ENCODE data around the gene MYO7A. TPM values are rescaled to one million over a fixed set of nuclear protein-coding genes. Genes with fewer than 3 reads are reported as not detected.

Gene MYO7A
- polyA plus RNA-seq, 1 experiment: not detected

DNA sequence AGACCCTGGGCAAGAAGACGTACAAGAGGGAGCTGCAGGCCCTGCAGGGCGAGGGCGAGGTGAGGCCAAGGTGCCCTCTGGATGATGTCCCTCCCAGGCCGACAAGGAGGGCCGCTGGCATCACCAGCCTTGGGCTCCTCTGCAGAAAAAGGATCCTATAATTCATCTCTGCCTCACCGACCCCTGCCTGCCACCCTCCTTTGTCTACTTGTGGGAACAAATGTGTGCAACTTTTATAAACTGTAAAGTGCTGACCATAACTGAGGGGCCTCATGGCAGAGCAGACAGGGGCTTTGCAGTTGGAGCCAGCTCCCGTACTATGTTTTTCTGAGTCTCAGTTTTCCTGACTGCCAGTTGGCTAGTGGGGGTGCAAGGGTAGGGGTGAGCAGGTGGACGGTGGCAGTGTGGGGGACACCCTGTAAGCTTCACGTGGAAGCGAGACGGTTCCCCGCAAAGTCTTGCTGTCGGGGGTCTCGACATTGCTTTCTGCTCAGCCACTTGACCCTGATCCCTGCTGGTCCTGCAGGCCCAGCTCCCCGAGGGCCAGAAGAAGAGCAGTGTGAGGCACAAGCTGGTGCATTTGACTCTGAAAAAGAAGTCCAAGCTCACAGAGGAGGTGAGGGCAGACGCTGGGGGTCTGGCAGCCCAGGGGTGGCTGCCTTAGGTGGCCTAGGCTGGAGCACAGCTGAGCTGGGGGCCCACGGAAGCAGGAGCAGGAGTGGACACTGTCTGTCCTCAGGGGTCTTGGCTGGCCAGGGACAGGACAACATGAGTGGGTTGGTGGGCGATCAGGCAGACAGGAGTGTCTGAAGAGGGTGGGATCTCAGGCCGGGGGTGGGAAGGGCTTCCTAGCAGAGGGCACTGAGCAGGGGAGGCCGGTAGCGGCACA is 54.7 kb downstream of the MYO7A start:
- Histone ChIP-seq H3K9me3 (ENCODE audit: control insufficient read depth, insufficient read depth, low read length) (no peaks in the 10 kb centered on the region; the same call in 1 of the 2 replicates), H3K27me3 (ENCODE audit: control insufficient read depth, insufficient read depth, low read length) (peaks cover 22% of the 10 kb centered on the region), H3K27ac (ENCODE audit: low read depth, low read length) (no peak overlapping the region), H3K4me3 (ENCODE audit: low read depth, low read length) (no peak overlapping the region)
- POLR2A ChIA-PET: no interaction called here
- no peak for DNase-seq (ENCODE audit: low read depth, low spot score)
- CTCF ChIA-PET: interaction anchor here (0.7 kb wide), 1 partner anchor 431 kb away, joined by 3 read pairs; no protein-coding TSS in a partner anchor
- TF ChIP-seq, protein P1, sequence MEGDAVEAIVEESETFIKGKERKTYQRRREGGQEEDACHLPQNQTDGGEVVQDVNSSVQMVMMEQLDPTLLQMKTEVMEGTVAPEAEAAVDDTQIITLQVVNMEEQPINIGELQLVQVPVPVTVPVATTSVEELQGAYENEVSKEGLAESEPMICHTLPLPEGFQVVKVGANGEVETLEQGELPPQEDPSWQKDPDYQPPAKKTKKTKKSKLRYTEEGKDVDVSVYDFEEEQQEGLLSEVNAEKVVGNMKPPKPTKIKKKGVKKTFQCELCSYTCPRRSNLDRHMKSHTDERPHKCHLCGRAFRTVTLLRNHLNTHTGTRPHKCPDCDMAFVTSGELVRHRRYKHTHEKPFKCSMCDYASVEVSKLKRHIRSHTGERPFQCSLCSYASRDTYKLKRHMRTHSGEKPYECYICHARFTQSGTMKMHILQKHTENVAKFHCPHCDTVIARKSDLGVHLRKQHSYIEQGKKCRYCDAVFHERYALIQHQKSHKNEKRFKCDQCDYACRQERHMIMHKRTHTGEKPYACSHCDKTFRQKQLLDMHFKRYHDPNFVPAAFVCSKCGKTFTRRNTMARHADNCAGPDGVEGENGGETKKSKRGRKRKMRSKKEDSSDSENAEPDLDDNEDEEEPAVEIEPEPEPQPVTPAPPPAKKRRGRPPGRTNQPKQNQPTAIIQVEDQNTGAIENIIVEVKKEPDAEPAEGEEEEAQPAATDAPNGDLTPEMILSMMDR (IDR thresholded peaks at IDR 0.05; ENCODE audit: low read depth, low read length): no peak

DNA sequence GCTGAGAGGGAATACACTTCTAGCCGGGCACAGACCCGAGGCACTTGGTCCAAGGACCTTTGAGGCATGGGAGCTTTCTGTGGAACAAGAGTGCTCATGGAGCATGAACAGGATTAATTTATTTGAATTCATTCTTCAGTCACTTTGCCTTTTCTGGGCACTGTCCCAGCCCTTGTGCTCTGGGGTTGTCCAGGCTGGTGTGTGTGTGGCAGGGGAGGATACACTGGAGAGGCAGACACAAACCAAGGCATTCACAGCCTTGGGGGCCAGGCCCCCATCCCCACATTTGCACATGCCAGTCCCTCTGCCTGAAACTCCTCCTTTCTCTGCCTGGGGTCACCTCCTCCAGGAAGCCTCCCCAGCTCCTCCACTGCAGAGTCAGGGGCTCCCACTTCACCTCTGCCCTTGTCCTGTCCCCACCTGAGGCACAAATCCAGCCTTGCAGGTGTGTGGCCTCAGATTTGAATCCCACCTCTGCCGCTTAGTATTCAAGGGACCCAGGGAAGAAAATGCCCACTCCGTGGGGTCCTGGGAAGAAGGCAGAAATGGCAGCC is 55.5 kb downstream of the MYO7A start:
- POLR2A ChIA-PET: no interaction called here
- H3K27me3 ChIP-seq (ENCODE audit: control insufficient read depth, insufficient read depth, low read length): peaks cover 22% of the 10 kb centered on the region
- CTCF ChIA-PET: no interaction called here
- no peak overlapping the region for H3K27ac ChIP-seq (ENCODE audit: low read depth, low read length)
- H3K9me3 ChIP-seq (ENCODE audit: control insufficient read depth, insufficient read depth, low read length): no peaks in the 10 kb centered on the region; the same call in 1 of the 2 replicates
- no peak for DNase-seq (ENCODE audit: low read depth, low spot score)
- no peak overlapping the region for H3K4me3 ChIP-seq (ENCODE audit: low read depth, low read length)
- TF ChIP-seq, protein P1 (IDR thresholded peaks at IDR 0.05; ENCODE audit: low read depth, low read length): no peak

DNA sequence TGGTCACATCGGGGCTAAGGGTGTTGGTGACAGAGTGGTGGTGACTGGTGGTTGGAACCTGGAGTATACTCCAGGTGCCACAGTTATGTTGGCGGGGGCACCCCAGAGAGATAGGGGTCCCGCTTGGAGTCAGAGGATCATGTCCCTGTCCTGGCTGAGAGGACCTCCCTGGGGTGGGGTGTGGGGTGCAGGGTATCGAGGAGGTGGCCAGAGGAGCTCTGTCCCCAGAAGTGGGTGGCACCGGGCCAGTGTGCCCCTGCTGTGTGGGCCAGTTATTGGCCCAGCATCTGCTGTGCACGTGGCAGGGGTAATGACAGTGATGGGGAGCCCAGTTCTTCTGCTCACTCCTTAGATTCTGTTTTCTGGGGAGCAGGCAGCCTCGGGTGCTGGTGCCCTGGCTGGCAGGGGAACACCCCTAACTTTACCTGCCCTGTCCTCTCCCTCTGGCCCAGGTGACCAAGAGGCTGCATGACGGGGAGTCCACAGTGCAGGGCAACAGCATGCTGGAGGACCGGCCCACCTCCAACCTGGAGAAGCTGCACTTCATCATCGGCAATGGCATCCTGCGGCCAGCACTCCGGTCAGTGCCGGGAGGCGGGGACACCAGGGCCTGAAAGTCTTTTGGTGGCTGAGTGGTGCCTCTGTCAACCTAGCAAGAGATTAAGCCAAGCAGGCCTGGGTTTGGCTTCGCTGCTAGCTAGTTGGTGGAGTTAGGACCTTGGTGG is 56.3 kb downstream of the MYO7A start:
- ChIA-PET CTCF (no interaction called here), POLR2A (no interaction called here)
- DNase-seq (ENCODE audit: low read depth, low spot score): no peak

DNA sequence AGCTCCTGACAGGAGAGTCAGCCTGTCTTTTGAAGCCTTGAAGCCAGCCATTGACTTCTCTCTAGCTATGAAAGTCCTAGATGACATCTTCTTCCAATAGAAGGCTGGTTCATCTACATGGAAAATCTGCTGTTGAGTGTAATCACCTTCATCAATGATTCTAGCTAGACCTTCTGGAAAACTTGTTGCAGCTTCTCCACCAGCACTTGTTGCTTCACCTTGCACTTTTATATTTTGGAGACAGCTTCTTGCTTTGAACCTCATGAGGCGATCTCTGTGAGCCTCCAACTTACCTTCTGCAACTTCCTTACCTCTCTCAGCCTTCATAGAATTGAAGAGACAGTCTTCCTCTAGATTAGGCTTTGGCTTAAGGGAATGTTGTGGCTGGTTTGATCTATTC is 58.3 kb downstream of the MYO7A start:
- CTCF ChIA-PET: interaction anchor here (1.0 to 5.5 kb wide), 7 partner anchors 9 to 362 kb away, joined by 3 to 62 read pairs (median 6); partner anchors contain the start of gene MYO7A
- POLR2A ChIA-PET: no interaction called here

More for the DNA sequence above, 56.3 kb downstream of the MYO7A start:
- H3K27me3 ChIP-seq (ENCODE audit: control insufficient read depth, insufficient read depth, low read length): peaks cover 25% of the 10 kb centered on the region
- no peaks in the 10 kb centered on the region; the same call in 1 of the 2 replicates for H3K9me3 ChIP-seq (ENCODE audit: control insufficient read depth, insufficient read depth, low read length)
- no peak overlapping the region for H3K4me3 ChIP-seq (ENCODE audit: low read depth, low read length)
- TF ChIP-seq, protein P1 (IDR thresholded peaks at IDR 0.05; ENCODE audit: low read depth, low read length): no peak
- H3K27ac ChIP-seq (ENCODE audit: low read depth, low read length): no peak overlapping the region

More for the DNA sequence above, 58.3 kb downstream of the MYO7A start:
- TF ChIP-seq, protein P1 (IDR thresholded peaks at IDR 0.05; ENCODE audit: low read depth, low read length): no peak
- H3K4me3 ChIP-seq (ENCODE audit: low read depth, low read length): no peak overlapping the region
- peaks cover 23% of the 10 kb centered on the region for H3K27me3 ChIP-seq (ENCODE audit: control insufficient read depth, insufficient read depth, low read length)
- H3K27ac ChIP-seq (ENCODE audit: low read depth, low read length): no peak overlapping the region
- no peak for DNase-seq (ENCODE audit: low read depth, low spot score)
- H3K9me3 ChIP-seq (ENCODE audit: control insufficient read depth, insufficient read depth, low read length): no peaks in the 10 kb centered on the region; the same call in 1 of the 2 replicates

Data from AG04450 (cell line).